TTC549 (cell line): ENCODE measurements around the gene CAMK1D.

ENCODE experiments used
- FAIRE-seq: peaks from 2 replicates; lab custom pipeline; 2012; peaks lifted over from hg19 to GRCh38; lab: Jason Lieb, UNC

The CAMK1D gene

DNA sequence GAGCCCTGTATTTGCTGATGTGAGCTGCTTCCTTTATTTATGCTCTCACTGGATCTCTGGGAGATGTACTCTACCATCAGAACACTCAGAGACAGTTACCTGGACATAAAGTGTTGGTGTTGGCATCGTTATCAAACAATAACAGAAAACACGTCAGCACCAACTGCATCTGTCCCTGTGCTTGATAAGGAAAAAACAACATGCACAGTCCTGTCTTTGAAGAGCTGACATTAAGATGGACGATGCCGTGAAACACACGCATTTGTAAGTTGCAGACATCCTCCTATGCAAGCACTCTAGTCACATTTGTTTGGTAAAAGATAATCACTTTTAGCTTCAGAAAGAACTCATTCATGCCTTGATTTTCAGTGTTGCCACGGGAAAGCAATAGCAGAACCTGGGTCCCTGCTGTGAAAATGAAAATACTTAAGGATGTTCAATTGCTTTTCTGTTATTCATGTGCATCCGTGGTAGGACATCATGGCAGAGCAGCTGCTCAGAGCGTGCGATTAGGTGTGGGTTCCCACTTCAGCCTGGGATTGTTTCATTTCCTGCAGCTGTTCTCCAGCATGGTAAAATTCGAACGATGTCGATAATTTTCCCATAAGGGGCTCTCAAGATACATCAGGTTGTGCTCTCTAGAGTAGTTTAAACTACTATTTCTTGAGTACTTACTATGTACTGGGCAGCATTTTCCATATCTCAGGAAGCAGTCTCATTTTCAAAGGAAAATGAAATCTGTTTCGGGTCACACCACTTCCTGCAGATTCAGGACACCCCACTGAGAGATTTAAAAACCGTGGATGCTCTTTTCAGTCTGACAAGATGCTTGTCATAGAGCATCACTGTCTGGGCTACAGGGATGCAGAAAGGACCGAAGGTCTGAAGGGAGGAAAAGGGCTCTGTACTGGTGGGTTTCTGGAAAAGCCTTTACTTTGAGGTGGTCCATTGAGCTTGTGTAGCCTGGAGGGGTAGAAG lies 248.7 kb downstream of the CAMK1D start:
- FAIRE-seq = no peak

DNA sequence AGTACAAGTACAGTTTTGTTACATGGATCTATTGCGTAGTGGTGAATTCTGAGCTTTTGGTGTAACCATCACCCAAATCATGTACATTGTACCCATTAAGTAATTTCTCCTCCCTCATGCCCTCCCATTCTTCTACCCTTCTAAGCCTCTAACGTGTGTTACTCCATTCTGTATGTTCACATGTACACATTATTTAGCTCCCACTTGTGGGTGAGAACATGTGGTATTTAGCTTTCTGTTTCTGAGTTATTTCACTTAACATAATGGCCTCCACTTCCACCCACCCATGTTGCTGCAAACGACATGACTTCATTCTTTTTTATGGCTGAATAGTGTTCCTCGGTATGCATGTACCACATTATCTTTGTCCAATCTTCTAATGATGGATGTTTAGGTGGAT lies 251.3 kb downstream of the CAMK1D start:
- FAIRE-seq = no peak

DNA sequence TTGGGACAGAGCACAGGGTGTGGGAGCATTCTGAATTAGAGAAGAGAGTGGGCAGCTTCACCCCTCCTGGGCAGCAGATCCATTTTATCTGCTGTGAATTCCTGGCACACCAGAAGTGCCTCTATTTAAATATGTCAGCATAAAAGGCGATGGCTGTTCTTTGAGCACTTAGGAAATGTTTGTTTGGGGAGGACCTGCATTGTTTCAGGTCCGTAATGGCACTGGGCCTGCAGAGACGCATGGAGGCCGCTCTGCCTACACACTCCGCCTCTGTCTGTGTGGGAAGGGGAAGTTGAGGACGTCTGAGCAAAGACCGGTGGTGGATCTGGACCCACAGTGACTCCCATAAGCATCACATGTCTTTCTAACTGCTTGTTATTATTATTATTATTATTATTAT lies 253.2 kb downstream of the CAMK1D start:
- FAIRE-seq = no peak

DNA sequence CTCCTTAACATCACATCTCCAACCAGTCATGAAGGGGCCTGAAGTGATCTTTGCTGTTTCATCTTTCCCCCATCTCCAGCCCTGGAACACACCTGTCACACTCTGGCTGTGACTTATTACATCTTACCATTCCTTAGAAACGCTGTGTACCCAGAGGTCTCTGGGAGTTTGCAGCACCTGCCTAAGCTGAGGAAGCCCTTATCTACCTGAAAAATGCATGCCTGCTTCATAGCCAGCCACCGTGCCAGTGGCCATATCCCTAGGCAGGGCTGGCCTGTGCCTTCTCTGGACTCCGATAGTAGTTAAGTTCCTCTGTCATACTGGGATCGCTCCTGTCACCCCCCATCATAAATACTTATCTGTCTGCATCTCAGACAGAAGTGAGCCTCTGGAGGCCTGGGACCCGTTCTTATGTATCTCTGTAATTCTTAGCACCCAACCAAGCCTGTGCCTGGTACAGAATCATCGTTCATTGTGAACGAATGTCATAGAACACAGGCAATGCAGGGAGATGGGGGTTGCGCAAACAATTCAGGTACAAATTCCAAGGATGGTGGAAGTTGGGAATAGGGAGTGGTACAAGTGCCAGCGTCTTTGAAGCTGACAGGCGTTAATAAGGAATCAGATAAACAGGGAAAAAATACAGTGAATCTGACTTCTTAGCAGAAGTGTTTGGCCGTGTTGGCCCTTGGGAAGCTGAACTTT lies 254.6 kb downstream of the CAMK1D start:
- no peak for FAIRE-seq

- FAIRE-seq = no peak
Observed at GRCh38 chr10:12605580-12606405, 256.4 kb downstream of the CAMK1D start.

DNA sequence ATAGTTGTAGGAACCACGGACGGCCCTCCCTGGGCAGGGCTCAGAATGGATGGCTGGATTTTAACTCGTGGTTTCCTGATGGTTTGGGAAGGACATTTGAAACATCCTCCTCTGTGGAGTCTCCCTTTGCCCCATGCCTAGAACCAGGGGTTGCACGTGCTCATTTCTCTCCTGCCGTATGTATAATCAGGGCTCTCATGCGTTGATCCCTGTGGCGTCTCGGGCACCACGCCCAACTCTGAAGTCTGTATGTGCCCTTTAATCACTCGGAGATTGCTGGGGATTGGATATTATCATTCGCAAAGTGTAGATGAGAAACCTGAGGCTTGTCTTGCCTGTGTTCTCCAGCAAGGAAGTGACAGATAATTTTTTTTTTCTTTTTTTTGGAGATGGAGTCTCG lies 257.1 kb downstream of the CAMK1D start:
- FAIRE-seq = no peak

DNA sequence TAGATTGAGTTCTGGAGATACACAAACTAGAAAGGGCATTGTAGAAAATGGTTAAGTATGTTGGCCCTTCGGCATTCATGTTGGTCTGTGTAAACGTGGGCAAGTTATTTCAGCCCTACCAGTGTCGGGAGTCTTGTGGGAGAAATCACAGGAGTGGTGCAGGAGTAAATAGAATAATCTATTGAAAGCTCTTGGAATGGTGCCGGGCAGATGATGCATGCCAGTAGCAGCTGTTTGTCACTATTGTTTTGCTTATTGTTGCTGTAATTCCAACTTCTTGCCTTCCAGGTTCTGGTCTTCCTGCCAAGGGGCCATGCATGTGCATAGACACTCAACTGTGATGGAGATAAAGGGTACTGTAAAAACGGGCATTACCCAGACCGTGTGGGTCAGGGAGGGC lies 259.4 kb downstream of the CAMK1D start:
- no peak for FAIRE-seq

GRCh38 chr10:12609435-12609834 lies 260.1 kb downstream of the CAMK1D start:
- no peak for FAIRE-seq

GRCh38 chr10:12613136-12613535 lies 263.8 kb downstream of the CAMK1D start:
- no peak for FAIRE-seq

GRCh38 chr10:12614177-12614995 lies 265.0 kb downstream of the CAMK1D start:
- no peak for FAIRE-seq

GRCh38 chr10:12615296-12616220 lies 266.2 kb downstream of the CAMK1D start:
- FAIRE-seq = no peak

DNA sequence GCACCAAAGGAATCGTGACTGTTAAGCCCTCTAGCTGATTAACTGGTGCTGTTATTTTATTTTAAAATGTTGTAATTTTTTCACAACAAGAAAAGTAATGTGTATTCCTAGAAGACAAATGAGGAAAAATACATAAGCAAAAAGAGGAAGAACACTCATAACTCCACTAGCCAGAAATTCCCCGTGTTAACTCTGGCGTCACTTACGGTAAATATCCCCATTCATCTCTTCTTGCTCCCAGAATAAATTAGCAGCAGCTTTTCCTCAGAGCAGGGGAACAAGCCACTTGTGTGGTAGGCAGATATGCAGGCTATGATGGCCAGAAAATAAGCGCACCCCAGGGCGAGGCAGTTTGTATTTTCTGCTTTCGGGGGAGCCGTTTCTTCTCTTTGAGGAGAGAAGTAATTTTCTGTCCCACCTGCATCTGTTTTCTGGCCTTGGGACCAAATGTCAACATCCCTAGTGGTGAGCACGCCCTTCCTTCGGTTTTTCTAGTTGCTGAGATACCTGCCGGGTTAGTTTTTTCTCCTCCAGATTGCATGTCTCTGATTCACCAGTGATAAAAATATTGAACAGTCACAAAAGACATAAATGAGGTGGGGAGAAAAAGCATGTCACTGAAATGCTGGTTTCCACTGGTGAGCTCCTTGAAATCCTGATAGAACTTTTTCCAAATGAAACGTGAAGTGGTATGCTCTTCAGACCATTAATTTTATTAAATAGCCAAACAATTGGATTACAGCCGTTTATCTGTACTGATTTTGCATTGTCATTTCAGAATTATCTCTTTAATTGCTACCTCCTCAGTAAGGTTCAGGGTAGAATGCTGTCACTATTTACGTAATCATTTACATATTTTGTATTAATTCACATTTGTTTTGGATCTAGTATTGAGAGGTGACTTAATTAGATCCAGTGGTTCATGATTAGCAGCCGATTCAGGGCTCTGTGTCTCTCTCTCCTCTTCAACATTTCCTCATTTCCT lies 268.1 kb downstream of the CAMK1D start:
- no peak for FAIRE-seq

DNA sequence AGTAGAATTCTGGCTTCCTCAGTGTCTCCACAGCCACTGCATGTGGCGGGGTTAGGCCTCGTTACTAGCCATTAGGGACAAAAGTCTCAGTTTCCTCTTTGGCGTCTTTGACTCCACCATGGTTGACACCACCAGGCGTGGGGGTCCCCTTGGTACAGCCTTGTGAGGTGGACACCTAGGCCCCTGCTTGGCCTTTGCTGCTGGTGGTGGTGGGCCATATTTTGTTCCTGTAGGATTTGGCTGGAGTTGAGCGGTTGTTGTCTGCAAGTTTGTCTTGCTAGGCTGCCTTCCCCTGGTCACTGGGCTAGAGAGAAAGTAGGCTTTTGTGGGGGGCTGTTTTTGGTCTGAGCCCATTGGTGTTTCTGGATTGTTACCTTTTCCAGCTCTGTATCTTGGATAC lies 272.7 kb downstream of the CAMK1D start:
- no peak for FAIRE-seq

GRCh38 chr10:12622691-12623090 lies 273.3 kb downstream of the CAMK1D start:
- no peak for FAIRE-seq

DNA sequence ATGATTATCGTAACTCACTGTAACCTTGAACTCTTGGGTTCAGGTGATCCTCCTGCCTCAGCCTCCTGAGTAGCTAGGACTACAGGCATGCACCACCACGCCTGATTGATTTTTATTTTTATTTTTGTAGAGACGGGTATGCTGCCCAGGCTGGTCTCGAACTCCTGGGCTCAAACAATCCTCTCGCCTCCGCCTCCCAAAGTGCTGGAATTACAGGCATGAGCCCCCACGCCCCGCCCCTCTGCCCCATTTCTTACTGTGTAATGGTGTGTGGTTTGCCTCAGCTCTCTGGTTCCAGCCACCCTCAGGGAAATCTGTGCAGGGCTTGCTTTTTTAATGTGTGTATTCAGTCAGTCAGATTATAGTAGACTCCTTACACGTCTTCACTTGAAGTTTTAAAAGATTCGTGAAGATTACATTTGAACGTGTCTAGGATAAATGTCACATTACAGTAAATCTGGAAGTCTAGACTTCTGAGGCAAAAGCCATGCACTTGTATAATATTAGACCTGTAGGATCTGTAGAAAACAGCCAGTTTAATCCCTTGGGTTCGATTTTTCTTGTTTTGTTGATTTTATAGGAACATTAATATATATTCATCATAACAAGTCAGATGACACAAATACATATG lies 276.2 kb downstream of the CAMK1D start:
- FAIRE-seq = no peak

GRCh38 chr10:12628153-12628552 lies 278.8 kb downstream of the CAMK1D start:
- no peak for FAIRE-seq

- FAIRE-seq = no peak
Observed at GRCh38 chr10:12628964-12629766, 279.8 kb downstream of the CAMK1D start.

DNA sequence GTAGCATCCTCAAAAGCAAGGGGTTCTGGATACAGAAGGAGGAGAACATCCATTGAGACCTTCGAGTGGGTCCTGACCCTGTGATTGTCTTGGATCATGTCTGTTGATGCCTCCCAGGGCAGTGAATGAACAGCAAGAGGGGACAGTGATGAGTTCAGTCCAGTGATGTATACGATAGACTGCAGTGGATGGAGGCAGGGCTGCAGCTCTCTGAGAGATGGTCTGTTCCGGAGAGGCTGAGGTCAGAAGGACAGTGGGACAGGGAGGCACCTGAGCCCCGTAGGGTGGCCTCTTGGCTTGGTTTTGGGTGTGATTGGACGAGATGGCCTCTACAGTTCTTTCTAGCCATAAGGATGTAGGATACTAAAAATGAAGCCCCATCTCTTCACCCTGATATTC lies 280.4 kb downstream of the CAMK1D start:
- no peak for FAIRE-seq
